NCI-H82 (cell line): ENCODE measurements around the gene WDR93.
"Not testable (repeated sequence)": the region's sequence is repeated elsewhere in the genome, so short reads cannot be mapped to it uniquely, and the experiment has no call there.

Experiments used
- DNase-seq: peaks from one replicate; lab custom pipeline; 2025; lab: John Stamatoyannopoulos, UW

The WDR93 gene

DNA sequence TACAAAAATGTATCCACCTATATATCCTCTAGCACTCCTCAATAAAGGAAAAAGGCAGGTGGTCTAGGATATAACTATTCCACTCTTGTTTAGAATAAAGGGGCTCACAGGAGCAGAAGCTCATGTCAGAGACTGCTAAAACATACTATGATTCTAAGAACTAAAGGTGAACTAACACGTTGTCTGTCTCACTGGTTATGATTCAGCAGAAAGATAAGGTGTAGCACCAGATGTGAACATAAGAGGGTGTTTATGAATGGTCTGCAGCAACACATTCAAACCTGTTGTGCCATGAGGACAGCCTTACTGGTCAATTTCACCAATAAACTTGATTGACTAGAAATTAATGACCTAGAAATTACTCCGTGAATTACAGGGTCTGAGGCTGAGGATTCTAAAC, 4.6 kb upstream of the WDR93 start:
- DNase-seq = no peak

DNA sequence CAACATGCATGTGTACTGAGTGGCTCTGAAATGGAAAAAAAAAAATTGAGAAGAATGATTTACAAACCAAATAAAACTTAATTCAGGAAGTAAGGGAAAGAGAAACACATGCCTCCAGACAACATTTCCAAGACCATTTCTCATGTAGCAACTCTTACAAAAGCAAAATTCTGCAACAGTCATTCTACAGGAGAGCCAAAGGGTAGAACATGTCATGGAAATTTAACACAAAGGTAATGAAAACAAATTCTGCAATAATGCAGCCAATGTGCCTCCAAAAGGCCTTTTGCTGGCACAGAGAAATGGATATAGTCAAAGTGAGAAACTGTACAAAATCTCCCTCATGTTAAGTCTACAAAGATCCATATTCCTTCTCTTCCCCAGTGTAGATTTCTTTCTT, 4.1 kb upstream of the WDR93 start:
- no peak for DNase-seq

DNA sequence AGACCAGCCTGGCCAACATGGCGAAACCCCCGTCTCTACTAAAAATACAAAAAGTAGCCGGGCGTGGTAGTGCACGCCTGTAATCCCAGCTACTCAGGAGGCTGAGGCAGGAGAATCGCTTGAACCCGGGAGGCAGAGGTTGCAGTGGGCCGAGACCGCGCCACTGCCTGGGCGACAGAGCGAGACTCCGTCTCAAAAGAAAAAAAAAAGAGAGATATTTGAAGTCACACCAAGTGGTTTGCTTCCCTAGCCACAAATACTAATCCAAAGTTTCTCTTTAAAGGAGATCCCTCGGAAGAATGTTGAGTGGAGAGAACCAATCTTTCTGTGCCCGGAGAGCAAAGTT, 708 bp upstream of the WDR93 start:
- DNase-seq = not testable (repeated sequence)

DNA sequence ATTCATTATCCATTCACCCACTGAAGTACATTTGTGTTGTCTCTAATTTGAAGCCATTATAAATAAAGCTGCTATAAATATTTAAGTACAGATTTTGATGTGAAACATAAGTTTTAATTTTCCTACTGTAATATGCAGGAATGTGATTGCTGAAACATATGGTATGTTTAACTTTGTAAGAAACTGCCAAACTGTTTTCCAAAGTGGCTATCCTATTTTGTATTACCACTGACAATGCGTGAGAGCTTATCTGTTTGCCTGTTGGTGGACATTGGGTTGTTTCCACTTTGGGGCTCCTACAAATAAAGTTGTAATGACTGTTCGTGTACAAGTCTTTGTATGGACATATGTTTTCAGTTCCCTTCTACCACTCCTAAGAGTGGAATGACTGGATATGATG, 2.5 kb downstream of the WDR93 start:
- DNase-seq = no peak

DNA sequence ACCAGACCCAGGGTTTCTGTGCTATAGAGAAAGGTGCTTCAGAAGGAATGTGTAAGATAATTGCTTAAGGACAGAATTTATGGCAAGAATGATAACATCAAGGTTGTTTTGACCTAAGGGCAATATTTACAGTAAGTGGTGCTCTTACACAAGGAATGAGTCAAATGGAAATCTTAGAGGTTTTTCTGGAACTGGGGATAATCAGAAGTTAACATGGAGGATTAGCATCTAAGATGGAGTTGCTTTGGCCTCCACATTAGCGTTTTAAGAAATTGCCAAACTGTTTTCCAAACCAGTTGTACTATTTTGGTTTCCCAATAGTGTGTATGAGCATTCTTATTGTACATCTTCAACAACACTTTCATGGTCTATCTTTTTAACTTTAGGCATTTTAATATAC, 3.1 kb downstream of the WDR93 start:
- no peak for DNase-seq

DNA sequence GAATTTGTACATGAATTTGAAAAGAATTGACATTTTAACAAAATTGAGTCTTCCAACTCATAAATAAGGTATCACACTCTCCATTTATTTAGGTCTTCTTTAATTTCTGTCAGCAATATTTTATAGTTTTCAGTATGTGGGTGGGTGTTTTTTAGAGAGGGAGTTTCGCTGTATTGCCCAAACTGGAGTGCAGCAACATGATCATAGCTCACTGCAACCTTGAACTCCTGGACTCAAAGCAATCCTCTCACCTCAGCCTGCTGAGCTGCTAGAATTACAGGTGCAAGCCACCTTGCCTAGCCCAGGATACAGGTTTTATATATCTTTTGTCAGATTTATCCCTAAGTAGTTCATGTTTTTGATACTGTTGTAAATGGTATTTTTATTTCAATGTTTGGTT, 4.6 kb downstream of the WDR93 start:
- no peak for DNase-seq

DNA sequence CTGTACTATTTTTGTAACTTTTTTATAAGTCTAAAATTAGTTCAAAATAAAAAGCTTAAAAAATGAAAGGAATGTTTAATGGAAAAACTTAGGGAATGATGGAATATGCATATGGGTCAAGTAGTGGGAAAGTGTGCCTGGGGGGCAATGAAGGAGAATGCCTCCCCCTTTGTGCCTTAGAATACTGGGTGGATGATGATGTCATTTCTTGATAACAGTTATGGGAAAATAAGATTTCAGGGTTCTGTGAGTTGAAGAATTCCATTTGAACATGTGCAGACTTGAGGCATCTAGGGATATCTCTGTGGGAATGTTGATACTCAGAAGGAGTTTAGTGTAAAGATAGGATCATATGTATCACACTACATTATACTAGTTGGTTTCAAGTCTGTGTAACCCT, 13.8 kb downstream of the WDR93 start:
- no peak for DNase-seq

DNA sequence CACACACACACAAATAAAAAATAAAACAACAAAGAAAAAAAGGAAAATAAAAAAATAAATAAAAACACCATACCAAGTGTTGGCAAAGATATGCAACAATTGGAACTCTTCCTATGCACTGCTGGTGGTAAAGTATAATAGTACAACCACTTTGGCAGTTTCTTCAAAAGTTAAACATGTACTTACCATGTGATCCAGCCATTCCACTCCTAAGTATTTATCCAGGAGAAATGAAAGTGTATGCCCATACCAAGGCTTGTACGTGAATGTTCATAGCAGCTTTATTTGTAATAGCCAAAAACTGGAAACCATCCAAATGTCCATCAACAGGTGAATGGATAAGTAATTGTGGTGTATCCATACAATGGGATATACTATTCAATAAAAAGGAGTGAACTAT, 17.0 kb downstream of the WDR93 start:
- DNase-seq = no peak

DNA sequence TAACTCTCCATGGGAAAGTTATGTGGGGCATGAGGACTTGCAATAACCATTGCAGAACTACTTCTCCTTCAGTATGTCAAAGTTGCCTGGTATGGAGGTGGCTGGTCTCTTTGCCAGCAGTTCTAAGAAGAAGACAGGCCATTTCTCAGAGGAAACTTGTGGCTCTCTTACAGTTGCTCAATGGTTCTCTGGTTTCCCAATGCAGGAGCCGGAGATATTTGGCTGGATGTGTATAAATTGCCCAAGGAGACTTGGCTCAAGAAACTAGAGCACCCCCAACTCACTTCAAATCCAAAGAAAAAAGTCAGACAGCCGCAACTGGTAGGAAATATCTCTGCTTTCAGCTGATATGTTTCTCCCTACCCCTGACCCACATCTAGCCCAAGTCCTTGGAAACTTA, 24.2 kb downstream of the WDR93 start:
- no peak for DNase-seq

DNA sequence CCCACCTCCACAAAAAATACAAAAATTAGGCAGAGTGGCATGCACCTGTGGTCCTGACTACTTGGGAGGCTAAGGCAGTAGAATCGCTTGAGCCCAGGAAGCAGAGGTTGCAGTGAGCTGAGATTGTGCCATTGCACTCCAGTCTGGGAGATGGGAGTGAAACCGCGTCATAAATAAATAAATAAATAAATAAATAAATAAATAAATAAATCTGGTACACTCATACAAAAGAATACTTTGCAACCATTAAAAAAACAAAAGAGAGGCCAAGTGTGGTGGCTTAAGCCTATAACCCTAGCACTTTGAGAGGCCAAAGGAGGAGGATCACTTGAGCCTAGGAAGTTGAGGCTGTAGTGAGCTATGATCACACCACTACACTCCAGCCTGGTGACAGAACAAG, 32.4 kb downstream of the WDR93 start:
- DNase-seq = no peak

DNA sequence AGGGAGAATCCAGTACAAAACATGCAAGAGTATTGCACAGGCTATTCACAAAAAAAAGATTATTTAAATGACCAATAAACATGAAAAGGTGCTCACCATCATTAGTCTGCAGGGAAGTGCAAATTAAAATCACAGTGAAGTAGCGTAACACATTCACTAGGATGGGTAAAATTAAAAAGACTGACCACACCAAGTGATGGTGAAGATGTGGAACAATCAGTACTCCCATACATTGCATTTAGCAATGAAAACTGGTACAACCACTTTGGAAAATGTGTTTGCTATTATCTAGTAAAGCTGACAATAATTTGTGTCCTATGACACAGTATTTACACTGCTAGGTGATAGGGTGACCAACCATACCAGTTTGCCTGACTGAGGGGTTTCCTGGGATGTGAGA, 34.0 kb downstream of the WDR93 start:
- DNase-seq = no peak

DNA sequence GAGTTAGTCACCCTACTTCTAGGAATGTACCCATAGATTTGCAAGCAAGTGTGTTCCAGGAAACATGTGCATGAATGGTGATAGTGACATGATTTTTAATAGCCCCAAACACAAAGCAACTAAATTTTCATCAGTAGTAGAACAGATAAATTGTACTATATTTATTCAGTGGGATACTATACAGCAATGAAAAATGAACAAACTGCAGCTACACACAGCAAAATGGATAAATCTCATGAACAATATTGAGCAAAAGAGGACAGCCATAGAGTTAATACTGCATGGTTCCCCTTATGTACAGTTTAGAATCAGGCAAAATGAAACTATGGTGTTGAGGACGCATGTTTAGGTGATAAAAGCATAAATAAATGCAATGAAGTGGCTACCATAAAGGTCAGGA, 34.5 kb downstream of the WDR93 start:
- no peak for DNase-seq

DNA sequence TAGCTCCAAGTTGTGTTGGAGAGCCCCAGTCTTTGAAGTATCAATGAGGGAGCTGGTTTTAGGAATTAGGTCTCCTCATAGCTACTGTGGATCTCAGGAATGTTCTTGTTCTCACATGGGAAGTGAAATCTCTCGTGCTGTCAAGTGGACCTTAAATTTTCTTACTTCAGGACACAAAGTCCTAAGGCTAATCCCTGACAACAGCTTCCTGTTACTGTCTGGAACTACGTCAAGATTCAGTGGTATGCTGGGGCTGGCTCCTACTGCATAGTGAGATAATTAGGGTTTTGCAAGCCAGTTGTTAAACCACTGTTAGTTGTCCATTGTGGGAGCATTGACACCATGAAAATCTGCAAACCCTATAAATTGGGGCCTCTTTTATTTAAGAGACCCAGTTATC, 37.6 kb downstream of the WDR93 start:
- DNase-seq = no peak

DNA sequence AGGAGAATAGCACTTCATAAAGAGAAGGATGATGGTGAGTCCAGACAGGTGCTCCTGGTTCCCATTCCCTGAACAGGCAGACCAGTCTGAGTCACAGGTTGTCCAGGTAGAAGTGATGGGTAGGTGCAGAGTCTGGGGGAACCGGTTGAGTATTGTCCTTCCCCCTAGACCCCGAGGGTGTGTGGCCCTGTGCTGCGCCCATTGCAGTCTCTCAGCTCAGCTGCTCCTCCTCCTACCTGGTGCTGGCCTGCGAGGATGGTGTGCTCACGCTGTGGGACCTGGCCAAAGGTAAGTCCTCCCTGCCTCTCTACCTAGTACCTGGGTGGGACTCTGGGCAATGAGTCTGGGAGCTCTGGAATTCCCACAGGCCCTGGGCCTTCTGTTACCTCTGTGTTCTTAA, 40.7 kb downstream of the WDR93 start:
- no peak for DNase-seq

DNA sequence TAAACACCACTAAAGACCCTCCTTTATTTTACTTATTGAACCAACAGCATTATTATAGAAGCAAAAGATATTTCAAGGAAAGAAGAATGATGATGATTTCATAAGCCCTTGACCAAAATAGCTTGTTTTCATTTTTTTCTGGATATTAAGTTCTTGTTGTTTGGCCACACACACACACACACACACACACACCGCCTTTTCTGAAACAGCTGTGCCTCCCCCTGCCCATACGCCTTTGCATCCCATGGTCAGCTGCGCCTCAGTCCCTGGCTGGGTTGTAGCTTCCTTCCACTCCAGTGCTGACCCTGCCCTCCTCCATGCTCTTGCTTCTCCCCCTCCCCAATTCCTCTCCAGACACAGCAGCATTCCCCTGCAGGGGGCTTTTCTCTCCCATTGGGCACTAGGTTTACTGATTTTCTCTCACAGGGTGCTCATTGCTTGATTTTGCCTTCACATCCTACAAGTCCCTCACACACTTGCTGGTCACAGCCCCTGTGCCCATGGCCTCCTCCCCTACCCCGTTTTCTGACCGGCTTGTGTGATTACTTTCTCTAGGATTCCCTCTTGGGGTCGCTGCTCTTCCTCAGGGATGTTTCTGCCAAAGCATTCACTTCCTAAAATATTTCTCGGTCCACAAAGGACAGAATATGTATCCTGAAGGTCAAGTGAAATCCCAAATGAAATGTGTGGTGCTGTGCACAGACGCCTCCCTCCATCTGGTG, 42.0 kb downstream of the WDR93 start:
- no peak for DNase-seq

DNA sequence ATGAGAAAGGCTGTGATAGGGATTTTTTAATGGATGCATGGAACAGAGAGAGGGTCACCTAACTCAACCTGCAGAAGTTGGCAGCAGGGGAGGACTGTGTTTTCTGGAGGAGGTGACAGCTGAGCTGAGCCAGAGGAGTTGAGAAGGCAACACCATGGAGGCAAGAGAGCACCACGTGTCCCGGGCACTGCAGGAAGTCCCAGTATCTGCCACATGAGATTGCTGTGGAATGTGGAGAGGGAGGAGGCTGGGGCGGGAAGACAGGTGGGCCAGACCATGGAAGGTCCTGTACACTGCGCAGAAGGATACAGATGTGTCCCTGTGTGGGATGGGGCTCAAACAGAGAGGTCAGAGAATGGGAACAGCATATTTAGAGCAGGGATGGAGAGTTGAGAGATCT, 45.2 kb downstream of the WDR93 start:
- DNase-seq = no peak

DNA sequence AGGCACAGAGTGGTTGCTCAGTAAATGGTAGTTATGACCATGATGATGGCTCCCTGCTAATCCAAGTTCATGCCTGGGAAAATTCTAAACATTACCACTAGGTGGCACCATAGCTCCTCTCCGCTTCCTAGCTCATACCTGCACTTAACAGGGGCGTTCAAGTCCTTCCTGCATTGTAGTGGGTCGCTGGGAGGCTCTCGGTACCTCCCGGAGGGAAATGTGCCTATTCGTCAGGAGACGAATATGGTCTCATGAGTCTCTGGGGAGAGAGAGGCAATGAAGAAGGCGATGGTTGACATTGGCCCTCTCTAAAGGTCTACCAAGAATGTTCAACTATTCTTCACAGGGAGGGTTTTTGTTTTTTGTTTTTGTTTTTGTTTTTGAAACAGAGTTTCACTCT, 49.5 kb downstream of the WDR93 start:
- DNase-seq = peak; percentile 92

DNA sequence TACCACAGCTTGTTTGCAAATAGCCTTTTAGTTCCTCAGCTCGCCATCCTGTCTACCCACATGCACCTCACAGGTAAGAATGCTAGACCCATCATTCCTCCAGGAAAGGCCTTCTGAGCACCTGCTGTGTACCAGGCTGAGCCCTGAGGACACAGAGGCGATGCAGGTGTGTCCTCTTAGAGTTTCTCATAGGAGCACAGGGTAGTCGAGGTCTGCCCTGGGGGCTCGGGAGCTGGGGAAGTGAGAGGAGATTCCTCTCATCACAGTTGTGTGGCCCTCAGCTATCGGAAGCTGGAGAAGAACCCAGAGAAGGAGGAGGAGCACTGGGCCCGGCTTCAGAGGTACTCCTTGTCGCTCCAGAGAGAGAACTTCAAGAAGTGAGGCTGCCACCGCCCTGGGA, 52.4 kb downstream of the WDR93 start:
- DNase-seq = no peak

DNA sequence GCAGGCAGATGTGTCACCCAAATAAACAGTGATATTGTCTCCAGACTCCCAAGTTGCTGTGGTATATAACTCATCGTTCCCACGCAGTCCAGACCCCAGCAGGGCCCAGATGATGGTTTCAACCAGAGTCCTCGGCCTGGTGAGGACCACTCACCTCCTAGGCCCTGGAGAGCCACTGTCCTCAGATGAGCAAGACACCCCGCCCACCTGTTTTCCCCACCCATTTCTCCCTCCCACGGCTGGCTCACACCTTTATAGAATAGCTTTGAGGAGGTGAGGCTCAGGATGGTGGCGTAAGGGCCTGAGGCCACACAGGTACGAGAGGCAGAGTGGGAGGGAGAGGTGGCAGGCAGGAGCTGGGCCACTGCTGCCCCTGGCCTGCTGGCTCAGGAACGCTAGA, 53.0 kb downstream of the WDR93 start:
- DNase-seq = no peak

DNA sequence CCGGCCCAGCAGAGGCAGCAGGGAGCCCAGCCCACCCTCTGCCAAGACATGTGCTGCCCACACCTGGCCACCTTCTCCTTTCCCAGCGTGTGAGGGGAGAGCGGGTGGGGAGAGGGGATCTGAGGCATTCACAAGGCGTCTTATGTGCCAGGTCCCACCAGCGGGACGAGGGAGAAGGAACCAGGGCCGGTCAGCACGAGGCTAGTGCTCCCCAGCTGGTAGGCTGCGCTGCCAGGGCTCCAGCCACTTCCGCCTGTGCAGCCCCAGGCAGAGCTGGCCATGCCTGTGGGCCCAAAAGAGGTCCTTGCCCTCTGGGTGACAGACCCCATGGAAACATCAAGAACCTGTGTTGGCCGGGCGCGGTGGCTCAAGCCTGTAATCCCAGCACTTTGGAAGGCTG, 54.5 kb downstream of the WDR93 start:
- DNase-seq = no peak

DNA sequence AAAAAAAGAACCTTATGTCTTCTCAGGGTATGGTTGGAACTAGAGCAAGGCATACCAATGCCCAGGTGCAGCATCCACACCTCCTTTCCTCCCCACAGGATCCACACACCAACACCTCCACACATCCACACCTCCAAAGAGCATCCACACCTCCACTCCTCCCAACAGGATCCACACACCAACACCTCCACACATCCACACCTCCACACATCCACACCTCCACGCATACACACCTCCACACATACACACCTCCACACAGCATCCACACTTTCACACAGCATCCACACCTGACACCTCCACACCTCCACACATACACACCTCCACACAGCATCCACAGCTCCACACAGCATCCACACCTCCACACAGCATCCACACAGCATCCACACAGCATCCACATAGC, 55.2 kb downstream of the WDR93 start:
- DNase-seq = no peak

DNA sequence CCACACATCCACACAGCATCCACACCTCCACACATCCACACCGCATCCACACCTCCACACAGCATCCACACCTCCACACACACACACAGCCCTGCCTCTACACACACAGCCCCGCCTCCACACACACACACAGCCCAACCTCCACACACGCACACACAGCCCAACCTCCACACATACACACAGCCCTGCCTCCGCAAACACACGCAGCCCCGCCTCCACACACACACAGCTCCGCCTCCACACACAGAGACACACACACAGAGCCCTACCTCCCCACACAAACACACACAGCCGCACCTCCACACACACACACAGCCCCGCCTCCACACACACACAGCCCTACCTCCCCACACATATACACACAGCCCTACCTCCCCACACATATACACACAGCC, 55.8 kb downstream of the WDR93 start:
- no peak for DNase-seq

DNA sequence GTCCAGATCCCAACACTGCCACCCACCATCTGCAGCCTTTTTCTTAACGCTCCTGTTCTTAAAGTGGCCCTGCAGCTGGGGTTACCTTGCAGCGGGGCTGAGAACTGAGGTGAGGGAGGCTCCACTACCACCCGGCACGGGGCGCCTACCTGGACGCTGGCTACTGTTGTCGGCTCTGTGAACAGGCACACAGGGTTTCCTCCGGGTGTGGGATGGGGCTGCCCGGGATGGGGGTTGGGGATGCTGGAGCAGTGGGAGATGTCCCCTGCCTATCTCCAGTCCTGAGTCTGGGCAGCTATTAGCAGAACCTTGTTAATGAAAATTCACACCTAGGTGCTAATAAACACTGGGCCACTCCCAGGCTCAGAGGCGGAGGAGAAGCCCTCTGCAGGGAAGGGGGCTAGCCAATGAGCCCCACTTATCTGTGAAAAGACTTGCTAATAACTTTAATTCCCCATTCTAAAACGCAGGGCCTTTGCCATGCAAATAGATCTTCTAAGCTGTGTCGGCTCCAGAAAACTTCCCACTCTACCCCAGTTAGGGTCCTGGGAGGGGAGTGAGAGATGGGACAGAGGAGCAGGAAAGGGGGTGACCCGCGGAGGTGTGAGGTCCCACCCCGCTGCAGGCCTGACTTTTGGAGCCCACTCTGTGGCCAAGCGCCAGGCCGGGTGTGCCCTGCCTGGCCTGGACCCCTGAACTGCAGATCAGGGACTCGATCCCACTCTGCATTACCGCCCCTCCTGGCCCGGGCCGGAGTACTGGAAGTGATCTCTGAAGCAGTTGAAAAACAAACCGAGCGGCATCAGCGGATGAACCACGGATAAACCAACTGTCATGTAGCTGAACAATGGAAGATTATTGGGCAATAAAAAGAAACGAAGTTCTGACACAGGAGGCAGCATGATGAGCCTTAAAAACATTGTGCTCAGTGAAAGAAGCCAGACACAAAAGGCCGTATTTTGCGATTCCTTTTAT, 57.4 kb downstream of the WDR93 start:
- DNase-seq = no peak

DNA sequence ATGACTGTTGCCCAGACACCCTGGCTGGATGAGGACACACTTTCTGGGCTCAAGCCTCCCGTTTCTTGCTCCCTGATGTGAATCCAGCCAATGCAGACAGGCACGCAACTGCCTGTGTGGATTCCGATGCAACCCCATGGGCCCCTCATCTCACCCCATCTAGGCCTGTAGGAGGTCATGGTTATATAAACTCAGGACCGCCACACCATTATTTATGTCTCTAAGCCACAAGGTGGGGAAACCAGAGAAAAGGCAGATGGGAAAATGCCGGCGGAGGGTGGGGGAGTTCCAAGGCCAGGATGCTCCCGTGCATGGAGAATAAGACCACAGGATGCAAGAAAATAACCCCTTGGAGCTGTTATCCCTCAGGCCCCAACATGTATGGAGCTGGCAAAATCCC, 58.4 kb downstream of the WDR93 start:
- no peak for DNase-seq
